SK-N-MC (cell line): ENCODE results near the gene CIT.

Experiments
- DNase-seq: peaks from one replicate; pipeline ENCODE4 v3.0.0-alpha.2; 2011; ENCODE audit warnings: low read depth, low spot score
- H3K27ac ChIP-seq: fragments of 200-600 bp; sonication (generic); 2 replicates; pipeline ENCODE4 v1.5.1; 2016; ENCODE audit warnings: mixed run types
- H3K36me3 ChIP-seq: fragments of 200-600 bp; sonication (generic); 2 replicates; pipeline ENCODE4 v1.6.1; 2017; ENCODE audit warnings: antibody characterized with exemption, low read length, mixed read lengths; ENCODE audit not compliant: insufficient read depth
- H3K4me3 ChIP-seq: fragments of 200-600 bp; sonication (generic); 2 replicates; pipeline ENCODE4 v1.5.1; 2016
- H3K9ac ChIP-seq: fragments of 200-600 bp; sonication (generic); 2 replicates; pipeline ENCODE4 v1.8.0; 2017; ENCODE audit warnings: mixed run types, mixed read lengths; ENCODE audit not compliant: insufficient read length
- H3K9me3 ChIP-seq: fragments of 200-600 bp; sonication (generic); 2 replicates; pipeline ENCODE4 v1.6.1; 2017; ENCODE audit warnings: low read depth, mild to moderate bottlenecking, antibody characterized with exemption, low read length, moderate library complexity, mixed read lengths
- EZH2 ChIP-seq: fragments of 200-600 bp; sonication (generic); IDR thresholded peaks from one replicate; pipeline ENCODE4 v1.6.1; 2017; ENCODE audit warnings: antibody characterized with exemption
- FOXP2 ChIP-seq: optimal IDR thresholded peaks from 2 replicates; pipeline ENCODE3; 2011; ENCODE audit warnings: mild to moderate bottlenecking, moderate library complexity; ENCODE audit not compliant: insufficient read depth; ENCODE audit errors: extremely low read length, control extremely low read depth
- POLR2AphosphoS5 ChIP-seq: IDR thresholded peaks from 2 replicates; pipeline ENCODE4 v1.6.1; 2012; ENCODE audit warnings: mild to moderate bottlenecking, low read depth, low read length, borderline replicate concordance

The CIT gene

GRCh38 chr12:119644930-119645329, 232.2 kb downstream of the CIT start:
- no peaks in the 10 kb centered on the region for H3K9me3 ChIP-seq
- no peak overlapping the region for H3K27ac ChIP-seq
- no peak for DNase-seq
- H3K9ac ChIP-seq, result no peak overlapping the region
- no peak overlapping the region for H3K4me3 ChIP-seq
- H3K36me3 ChIP-seq, result no peaks in the 10 kb centered on the region
- TF ChIP-seq EZH2, result no peak
- TF ChIP-seq POLR2AphosphoS5, result no peak
- TF ChIP-seq FOXP2, result no peak

- TF ChIP-seq FOXP2, result no peak
- no peak for TF ChIP-seq POLR2AphosphoS5
- TF ChIP-seq EZH2, result no peak
- H3K9me3 ChIP-seq, result no peaks in the 10 kb centered on the region
- no peak overlapping the region for H3K27ac ChIP-seq
- no peak overlapping the region for H3K9ac ChIP-seq
- DNase-seq, result no peak
- no peaks in the 10 kb centered on the region for H3K36me3 ChIP-seq
- no peak overlapping the region for H3K4me3 ChIP-seq
Measured at GRCh38 chr12:119642986-119643385, 234.1 kb downstream of the CIT start.
